DND-41 (cell line): ENCODE results near the gene VTI1A.

Source experiments
- ATAC-seq: fragments of 200-7000 bp; cut with Tn5 transposase; 3 replicates; pipeline ENCODE4 v1.9.1; 2021; ENCODE audit warnings: low read depth; ENCODE audit not compliant: insufficient read depth
- DNase-seq: peaks from one replicate; pipeline ENCODE4 v3.0.0-alpha.2; 2020
- H2AFZ ChIP-seq: 2 replicates; pipeline ENCODE4 v1.6.0; 2012; ENCODE audit warnings: low read depth, low read length
- H3K27ac ChIP-seq: 2 replicates; pipeline ENCODE4 v1.5.1; 2012; ENCODE audit warnings: low read length, inconsistent platforms
- H3K27me3 ChIP-seq: fragments of 200-600 bp; sonication (generic); 2 replicates; pipeline ENCODE4 v1.6.0; 2012; ENCODE audit warnings: low read length, mild to moderate bottlenecking, inconsistent platforms; ENCODE audit not compliant: insufficient read depth, poor library complexity
- H3K36me3 ChIP-seq: 2 replicates; pipeline ENCODE4 v1.5.1; 2012; ENCODE audit warnings: low read length, inconsistent platforms; ENCODE audit not compliant: insufficient read depth
- H3K4me1 ChIP-seq: 2 replicates; pipeline ENCODE4 v1.5.1; 2012; ENCODE audit warnings: mild to moderate bottlenecking, low read length; ENCODE audit not compliant: insufficient read depth
- H3K4me2 ChIP-seq: 2 replicates; pipeline ENCODE4 v1.6.0; 2012; ENCODE audit warnings: mild to moderate bottlenecking, moderate library complexity, low read length, inconsistent platforms; ENCODE audit not compliant: insufficient read depth
- H3K4me3 ChIP-seq, 2 experiments: fragments of 200-600 bp in 1 of 2; shearing (Covaris generic) in 1 of 2; 2 replicates each; pipeline ENCODE4 v1.5.1; 2012 to 2016; ENCODE audit warnings: inconsistent platforms in 2 of 2, low read length in 2 of 2, mild to moderate bottlenecking in 2 of 2, low read depth in 1 of 2, moderate library complexity in 1 of 2
- H3K79me2 ChIP-seq: 2 replicates; pipeline ENCODE4 v1.6.0; 2012; ENCODE audit warnings: low read length, inconsistent platforms; ENCODE audit not compliant: insufficient read depth
- H3K9ac ChIP-seq: 2 replicates; pipeline ENCODE4 v1.6.0; 2012; ENCODE audit warnings: low read depth, mild to moderate bottlenecking, inconsistent platforms, low read length, moderate library complexity
- H3K9me3 ChIP-seq: 2 replicates; pipeline ENCODE4 v1.5.1; 2012; ENCODE audit warnings: low read length, moderate library complexity, mild to moderate bottlenecking, inconsistent platforms; ENCODE audit not compliant: insufficient read depth, severe bottlenecking
- H4K20me1 ChIP-seq: 2 replicates; pipeline ENCODE4 v1.6.0; 2012; ENCODE audit warnings: low read length; ENCODE audit not compliant: insufficient read depth
- EZH2 ChIP-seq: IDR thresholded peaks from 3 replicates; pipeline ENCODE4 v1.6.1; 2012; ENCODE audit warnings: borderline replicate concordance, low read depth, mild to moderate bottlenecking, moderate library complexity, low read length, inconsistent platforms; ENCODE audit not compliant: severe bottlenecking
- TF ChIP-seq, protein P1 (sequence below): IDR thresholded peaks from 2 replicates; pipeline ENCODE4 v1.5.1; 2012; ENCODE audit warnings: borderline replicate concordance, low read length, moderate library complexity, mild to moderate bottlenecking; ENCODE audit not compliant: poor library complexity, severe bottlenecking; ENCODE audit errors: extremely low read depth

The VTI1A gene

DNA sequence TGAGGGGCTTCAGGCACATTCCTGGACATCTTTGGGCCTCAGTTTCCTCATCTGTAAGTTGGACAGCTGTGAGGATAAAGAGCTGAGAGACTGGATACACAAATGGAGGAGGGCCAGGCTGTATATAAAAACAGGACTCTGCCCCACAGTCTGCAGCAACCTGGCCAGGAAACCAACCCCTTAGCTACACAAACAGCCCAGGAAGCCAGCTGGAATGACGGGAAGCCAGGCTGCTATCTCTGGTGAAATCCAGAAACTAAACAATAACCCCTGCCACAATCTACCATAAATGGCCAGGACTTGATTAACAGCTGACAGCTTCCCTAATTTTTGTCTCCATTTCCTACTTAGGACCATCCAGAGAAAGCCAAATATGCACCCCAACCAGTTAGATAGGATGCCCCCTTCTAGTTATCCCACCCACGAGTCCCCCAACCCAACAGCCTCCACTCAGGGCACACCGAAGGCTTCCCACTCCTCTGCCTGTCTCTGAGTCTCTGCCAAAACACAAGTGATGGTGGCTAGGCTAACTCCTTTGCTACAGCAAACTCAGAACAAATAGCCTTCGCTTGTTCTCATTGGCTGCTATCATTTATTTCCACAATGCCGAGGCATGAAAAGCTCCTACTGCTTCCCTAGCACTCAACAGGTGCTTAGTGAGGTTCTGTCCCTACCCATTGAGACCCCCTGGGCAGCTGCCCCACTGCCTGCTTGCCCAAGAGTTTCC lies 393.1 kb downstream of the VTI1A start:
- no peak overlapping the region for H3K4me2 ChIP-seq
- H2AFZ ChIP-seq, result no peak overlapping the region
- TF ChIP-seq, protein P1, sequence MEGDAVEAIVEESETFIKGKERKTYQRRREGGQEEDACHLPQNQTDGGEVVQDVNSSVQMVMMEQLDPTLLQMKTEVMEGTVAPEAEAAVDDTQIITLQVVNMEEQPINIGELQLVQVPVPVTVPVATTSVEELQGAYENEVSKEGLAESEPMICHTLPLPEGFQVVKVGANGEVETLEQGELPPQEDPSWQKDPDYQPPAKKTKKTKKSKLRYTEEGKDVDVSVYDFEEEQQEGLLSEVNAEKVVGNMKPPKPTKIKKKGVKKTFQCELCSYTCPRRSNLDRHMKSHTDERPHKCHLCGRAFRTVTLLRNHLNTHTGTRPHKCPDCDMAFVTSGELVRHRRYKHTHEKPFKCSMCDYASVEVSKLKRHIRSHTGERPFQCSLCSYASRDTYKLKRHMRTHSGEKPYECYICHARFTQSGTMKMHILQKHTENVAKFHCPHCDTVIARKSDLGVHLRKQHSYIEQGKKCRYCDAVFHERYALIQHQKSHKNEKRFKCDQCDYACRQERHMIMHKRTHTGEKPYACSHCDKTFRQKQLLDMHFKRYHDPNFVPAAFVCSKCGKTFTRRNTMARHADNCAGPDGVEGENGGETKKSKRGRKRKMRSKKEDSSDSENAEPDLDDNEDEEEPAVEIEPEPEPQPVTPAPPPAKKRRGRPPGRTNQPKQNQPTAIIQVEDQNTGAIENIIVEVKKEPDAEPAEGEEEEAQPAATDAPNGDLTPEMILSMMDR, result no peak
- H3K27ac ChIP-seq, result no peak overlapping the region
- H3K9ac ChIP-seq, result no peak overlapping the region
- H3K4me1 ChIP-seq, result no peaks in the 10 kb centered on the region
- H3K79me2 ChIP-seq, result no peaks in the 10 kb centered on the region
- H3K4me3 ChIP-seq, result no peak overlapping the region
- H3K27me3 ChIP-seq, result no peaks in the 10 kb centered on the region
- H4K20me1 ChIP-seq, result no peaks in the 10 kb centered on the region
- DNase-seq (no peak), ATAC-seq (no peak)
- no peaks in the 10 kb centered on the region for H3K36me3 ChIP-seq
- H3K9me3 ChIP-seq, result no peaks in the 10 kb centered on the region

DNA sequence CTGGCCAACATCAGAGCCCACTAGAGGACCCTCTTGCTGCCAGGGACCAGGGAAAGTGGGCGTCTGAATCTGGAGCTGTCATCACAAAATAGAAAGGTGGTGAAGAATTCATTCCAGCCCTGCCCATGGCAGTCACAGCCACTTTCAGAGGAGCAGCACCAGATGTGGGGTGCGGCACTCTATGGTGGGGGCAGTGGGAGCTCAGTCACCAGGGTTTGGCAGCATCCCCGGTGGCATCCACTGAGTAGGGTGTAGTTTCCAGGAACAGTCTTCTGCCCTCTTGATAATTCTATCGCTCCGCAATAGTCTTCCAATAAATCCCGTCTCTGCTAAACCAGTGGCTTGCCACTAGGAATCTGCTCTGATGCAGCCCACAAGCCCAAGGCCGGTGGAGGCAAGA lies 394.5 kb downstream of the VTI1A start:
- Histone ChIP-seq H3K36me3 (no peaks in the 10 kb centered on the region), H3K27me3 (no peaks in the 10 kb centered on the region), H3K9ac (no peak overlapping the region), H3K4me2 (no peak overlapping the region), H2AFZ (no peak overlapping the region), H3K4me3 (no peak overlapping the region), H3K79me2 (no peaks in the 10 kb centered on the region), H3K9me3 (no peaks in the 10 kb centered on the region), H3K4me1 (no peaks in the 10 kb centered on the region), H4K20me1 (no peaks in the 10 kb centered on the region), H3K27ac (no peak overlapping the region)
- TF ChIP-seq, protein P1, result no peak
- TF ChIP-seq EZH2, result no peak
- DNase-seq (no peak), ATAC-seq (no peak)

DNA sequence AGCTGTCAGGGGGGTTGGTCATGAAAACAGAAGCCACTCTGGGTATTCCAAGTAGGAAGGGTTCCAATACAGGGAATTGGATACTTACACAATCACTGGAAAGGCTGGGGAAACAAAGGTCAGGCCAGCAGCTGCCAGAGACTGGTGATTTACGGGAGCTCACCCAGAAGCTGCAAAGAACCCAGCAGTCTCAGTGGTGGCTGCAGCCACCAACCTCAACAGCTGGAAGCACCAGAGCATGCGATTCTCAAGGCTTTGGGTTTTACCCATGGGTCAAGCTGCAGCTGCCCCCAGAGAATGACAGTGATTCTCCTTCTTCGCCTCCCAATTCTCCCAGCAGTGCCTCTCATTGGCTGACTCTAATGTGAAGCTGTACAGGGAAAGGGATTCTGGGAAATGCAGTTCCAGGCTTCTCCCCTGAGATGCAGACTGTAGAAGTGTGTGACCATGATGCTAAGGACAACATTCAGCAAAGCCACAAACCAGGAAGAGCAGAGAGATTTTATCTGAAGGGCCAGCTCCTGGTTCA lies 395.9 kb downstream of the VTI1A start:
- DNase-seq (no peak), ATAC-seq (no peak)
- H3K4me3 ChIP-seq, result no peak overlapping the region
- no peak overlapping the region for H3K27ac ChIP-seq
- TF ChIP-seq, protein P1, result no peak
- TF ChIP-seq EZH2, result no peak
- H3K9me3 ChIP-seq, result peaks cover 8% of the 10 kb centered on the region
- H4K20me1 ChIP-seq, result no peaks in the 10 kb centered on the region
- H3K4me1 ChIP-seq, result no peaks in the 10 kb centered on the region
- no peaks in the 10 kb centered on the region for H3K36me3 ChIP-seq
- no peak overlapping the region for H3K9ac ChIP-seq
- no peaks in the 10 kb centered on the region for H3K79me2 ChIP-seq
- no peak overlapping the region for H2AFZ ChIP-seq
- H3K4me2 ChIP-seq, result no peak overlapping the region
- H3K27me3 ChIP-seq, result no peaks in the 10 kb centered on the region
